Fibroblast of skin of abdomen (primary cell): ENCODE data around the gene SETDB1. TPM values are rescaled to one million over a fixed set of nuclear protein-coding genes. Genes with fewer than 3 reads are reported as not detected.
"Not testable (repeated sequence)": the region's sequence is repeated elsewhere in the genome, so short reads cannot be mapped to it uniquely, and the experiment has no call there.

Experiments used
- DNase-seq: peaks from one replicate; pipeline ENCODE4 v3.0.0-alpha.2; 2013
- polyA plus RNA-seq, 2 experiments: library from polyadenylated mRNA; unstranded; fragments of 120-200 nt; gene quantifications; one replicate each; pipeline ENCODE4 v1.2.1, GENCODE V29; 2013; ENCODE audit not compliant: insufficient read length in 2 of 2

SETDB1 gene
- polyA plus RNA-seq (2013, experiment 1 of 2; ENCODE audit: insufficient read length), result 21.8 TPM
- 24.6 TPM for polyA plus RNA-seq (2013, experiment 2 of 2; ENCODE audit: insufficient read length)

GRCh38 chr1:150926097-150926741 lies at the start of gene SETDB1:
TSS of gene SETDB1 (plus strand) at chr1:150926363. CDS start at chr1:150927715, 1,352 bp downstream.
- DNase-seq, result peak; percentile 97

GRCh38 chr1:150878931-150879330 lies 47.2 kb upstream of the SETDB1 start:
- peak; percentile 26 for DNase-seq

GRCh38 chr1:150881331-150882070 lies 44.7 kb upstream of the SETDB1 start:
- DNase-seq, result peak; percentile 97

GRCh38 chr1:150883121-150883520 lies 43.0 kb upstream of the SETDB1 start:
- DNase-seq, result not testable (repeated sequence)

- DNase-seq, result peak; percentile 4
These were observed 39.1 kb upstream of the SETDB1 start, which contains the start of gene CTXND2 for GRCh38 chr1:150887018-150887417. TSS of gene CTXND2 (plus strand) at chr1:150887136. CDS start at chr1:150912315, 25,179 bp downstream.

GRCh38 chr1:150888727-150889126 lies 37.4 kb upstream of the SETDB1 start:
- DNase-seq, result no peak

GRCh38 chr1:150890033-150890416 lies 36.1 kb upstream of the SETDB1 start:
- DNase-seq, result no peak

GRCh38 chr1:150893336-150893913 lies 32.7 kb upstream of the SETDB1 start:
- no peak for DNase-seq

- peak; percentile 16 for DNase-seq
These were observed 30.5 kb upstream of the SETDB1 start for GRCh38 chr1:150895618-150896017.

GRCh38 chr1:150899795-150900194 lies 26.4 kb upstream of the SETDB1 start:
- DNase-seq, result not testable (repeated sequence)

- DNase-seq, result no peak
These were observed 23.8 kb upstream of the SETDB1 start for GRCh38 chr1:150902346-150902745.

- DNase-seq, result no peak
These were observed 23.4 kb upstream of the SETDB1 start for GRCh38 chr1:150902751-150903150.

- DNase-seq, result no peak
These were observed 20.9 kb upstream of the SETDB1 start for GRCh38 chr1:150905301-150905700.

- DNase-seq, result no peak
These were observed 19.8 kb upstream of the SETDB1 start for GRCh38 chr1:150906329-150906728.

GRCh38 chr1:150906813-150907212 lies 19.4 kb upstream of the SETDB1 start:
- DNase-seq, result no peak

GRCh38 chr1:150909585-150910180 lies 16.5 kb upstream of the SETDB1 start:
- no peak for DNase-seq

- DNase-seq, result no peak
These were observed 13.5 kb upstream of the SETDB1 start for GRCh38 chr1:150912623-150913022.

GRCh38 chr1:150917387-150917786 lies 8.8 kb upstream of the SETDB1 start:
- DNase-seq, result no peak

GRCh38 chr1:150922519-150922975 lies 3.6 kb upstream of the SETDB1 start:
- DNase-seq, result peak; percentile 92

GRCh38 chr1:150925080-150925479 lies 1.1 kb upstream of the SETDB1 start:
- DNase-seq, result no peak

GRCh38 chr1:150927624-150928023 lies 1.5 kb downstream of the SETDB1 start:
- DNase-seq, result no peak

- DNase-seq, result peak; percentile 20
These were observed 2.1 kb downstream of the SETDB1 start for GRCh38 chr1:150928286-150928685.

GRCh38 chr1:150928775-150929174 lies 2.6 kb downstream of the SETDB1 start:
- DNase-seq, result not testable (repeated sequence)
